Endothelial cell of umbilical vein (primary cell): ENCODE measurements around the gene NAMPT. TPM values are rescaled to one million over a fixed set of nuclear protein-coding genes. Genes with fewer than 3 reads are reported as not detected.

Experiments used
- BruUV-seq: library from RNA; stranded (reverse); fragments of 400-500 nt; replicated peaks from 2 replicates; lab custom pipeline; 2021; lab: Mats Ljungman, UMichigan
- CTCF ChIA-PET: fragments of 300-600, 350-600 bp; sonication (Branson Sonifier 250); formaldehyde crosslinking; loops from one replicate; lab custom pipeline; 2021; ENCODE audit warnings: antibody characterized with exemption, inconsistent platforms; lab: Charles Lee
- POLR2A ChIA-PET: fragments of 300-600, 350-600 bp; sonication (Branson Sonifier 250); formaldehyde crosslinking; loops from one replicate; lab custom pipeline; 2021; ENCODE audit warnings: antibody characterized with exemption, inconsistent platforms; lab: Charles Lee
- DNase-seq: peaks from one replicate; pipeline ENCODE4 v3.0.0-alpha.2; 2011; ENCODE audit warnings: low read depth, low spot score
- FAIRE-seq: peaks from 2 replicates; lab custom pipeline; 2011; peaks lifted over from hg19 to GRCh38; lab: Jason Lieb, UNC
- H2AFZ ChIP-seq: 2 replicates; pipeline ENCODE4 v1.6.0; 2012; ENCODE audit warnings: low read depth, low read length, control low read depth, inconsistent platforms
- H3K27ac ChIP-seq: 2 replicates; pipeline ENCODE4 v1.5.1; 2011; ENCODE audit warnings: low read depth, mild to moderate bottlenecking, control low read depth, low read length, moderate library complexity; ENCODE audit not compliant: insufficient read depth
- H3K27me3 ChIP-seq, 2 experiments: 2 replicates each; pipeline versions ENCODE4 v1.6.0 to v1.6.1; 2011; ENCODE audit warnings: low read length in 2 of 2, mixed read lengths in 1 of 2; ENCODE audit not compliant: control insufficient read depth in 2 of 2, insufficient read depth in 2 of 2
- H3K36me3 ChIP-seq, 2 experiments: 2 replicates in 1 of 2; 3 replicates in 1 of 2; pipeline ENCODE4 v1.5.1; 2011; ENCODE audit warnings: low read length in 2 of 2, mild to moderate bottlenecking in 1 of 2, moderate library complexity in 1 of 2; ENCODE audit not compliant: control insufficient read depth in 2 of 2, insufficient read depth in 2 of 2; ENCODE audit errors: extremely low read depth in 1 of 2
- H3K4me1 ChIP-seq: 3 replicates; pipeline ENCODE4 v1.5.1; 2011; ENCODE audit warnings: mild to moderate bottlenecking, low read length; ENCODE audit not compliant: control insufficient read depth, insufficient read depth; ENCODE audit errors: extremely low read depth
- H3K4me2 ChIP-seq: 2 replicates; pipeline ENCODE4 v1.6.1; 2011; ENCODE audit warnings: low read length, control low read depth, mixed read lengths; ENCODE audit not compliant: insufficient read depth
- H3K4me3 ChIP-seq, 3 experiments: fragments of 200-600 bp in 1 of 3; sonication (generic), shearing (Covaris generic) in 1 of 3; replicated peaks in 1 of 3; 2 replicates each; pipeline ENCODE4 v1.5.1; 2011 to 2016; ENCODE audit warnings: control low read depth in 3 of 3, low read length in 3 of 3, mild to moderate bottlenecking in 2 of 3, inconsistent platforms in 1 of 3, low read depth in 1 of 3, moderate library complexity in 1 of 3; ENCODE audit not compliant: insufficient read depth in 1 of 3
- H3K79me2 ChIP-seq: 2 replicates; pipeline ENCODE4 v1.6.0; 2012; ENCODE audit warnings: low read length, inconsistent platforms; ENCODE audit not compliant: control insufficient read depth, insufficient read depth
- H3K9ac ChIP-seq: replicated peaks from 2 replicates; pipeline ENCODE3; 2011; ENCODE audit warnings: low read length, control low read depth; ENCODE audit not compliant: insufficient read depth; ENCODE audit errors: extremely low read depth
- H3K9me1 ChIP-seq: replicated peaks from 3 replicates; pipeline ENCODE4 v1.6.0; 2011; ENCODE audit warnings: mild to moderate bottlenecking, low read length; ENCODE audit not compliant: control insufficient read depth, insufficient read depth; ENCODE audit errors: extremely low read depth
- H3K9me3 ChIP-seq: replicated peaks from 2 replicates; pipeline ENCODE4 v1.5.1; 2012; ENCODE audit warnings: low read length, inconsistent platforms; ENCODE audit not compliant: control insufficient read depth, insufficient read depth
- H4K20me1 ChIP-seq: replicated peaks from 2 replicates; pipeline ENCODE3; 2011; ENCODE audit warnings: mild to moderate bottlenecking, low read length; ENCODE audit not compliant: control insufficient read depth, insufficient read depth; ENCODE audit errors: extremely low read depth
- EZH2 ChIP-seq: IDR thresholded peaks from 2 replicates; pipeline ENCODE4 v1.6.1; 2012; ENCODE audit warnings: borderline replicate concordance, low read depth, mild to moderate bottlenecking, moderate library complexity, low read length, inconsistent platforms; ENCODE audit not compliant: severe bottlenecking
- FOS ChIP-seq: IDR thresholded peaks from 2 replicates; pipeline ENCODE4 v1.6.1; 2011; ENCODE audit warnings: mild to moderate bottlenecking, low read length, moderate library complexity, borderline replicate concordance; ENCODE audit not compliant: insufficient read depth
- GATA2 ChIP-seq: IDR thresholded peaks from 2 replicates; pipeline ENCODE4 v1.7.0; 2011; ENCODE audit warnings: low read depth, mild to moderate bottlenecking, moderate library complexity, mixed read lengths, low read length; ENCODE audit not compliant: insufficient read length, insufficient read depth
- JUN ChIP-seq: IDR thresholded peaks from 2 replicates; pipeline ENCODE4 v1.6.1; 2011; ENCODE audit warnings: borderline replicate concordance, low read depth; ENCODE audit not compliant: insufficient read length, insufficient read depth
- MYC ChIP-seq: IDR thresholded peaks from one replicate; pipeline ENCODE4 v1.6.1; 2011; ENCODE audit warnings: mild to moderate bottlenecking, low read depth, low read length
- POLR2A ChIP-seq: IDR thresholded peaks from 2 replicates; pipeline ENCODE4 v1.6.1; 2012; ENCODE audit warnings: low read depth, mild to moderate bottlenecking, control low read depth, low read length
- POLR2AphosphoS5 ChIP-seq: IDR thresholded peaks from 2 replicates; pipeline ENCODE4 v1.6.1; 2012; ENCODE audit warnings: low read depth, mild to moderate bottlenecking, control low read depth, low read length, moderate library complexity; ENCODE audit not compliant: insufficient read depth
- dilution Hi-C: fragments of 300-500 bp; cut with MboI; formaldehyde crosslinking; loops from one replicate; pipeline ENCODE4 v1.15.0; 2019; ENCODE audit warnings: low sequenced_read_pairs; ENCODE audit not compliant: extremely low pct_ligation_motif_present
- intact Hi-C: fragments of 100-400 bp; cut with micrococcal nuclease; formaldehyde crosslinking; loops from one replicate; pipeline ENCODE4 v1.10.0; 2022
- polyA plus RNA-seq, 4 experiments: library from polyadenylated mRNA; depleted of rRNA in 3 of 4; stranded (reverse) in 3 of 4; unstranded in 1 of 4; fragments of >200 nt; gene quantifications; 2 replicates each; pipeline versions ENCODE4 v1.2.1 to v1.2.3, GENCODE V29; 2011 to 2012; ENCODE audit warnings: missing spikeins in 1 of 4
- total RNA-seq: library from RNA; stranded (reverse); gene quantifications from 2 replicates; pipeline ENCODE4 v1.2.3, GENCODE V29; 2021
- TF ChIP-seq, protein P1 (sequence below), 2 donors: IDR thresholded peaks; 1 replicate in 1 of 2; 2 replicates in 1 of 2; pipeline ENCODE4 v1.5.1; 2011; ENCODE audit warnings: low read length in 2 of 2, mild to moderate bottlenecking in 2 of 2, moderate library complexity in 2 of 2, control low read depth in 1 of 2, inconsistent platforms in 1 of 2, low read depth in 1 of 2; ENCODE audit not compliant: insufficient read depth in 1 of 2; ENCODE audit errors: extremely low read depth in 1 of 2
- TF ChIP-seq, protein P2 (sequence below): IDR thresholded peaks from 2 replicates; pipeline ENCODE4 v1.6.1; 2011; ENCODE audit not compliant: insufficient read depth, insufficient read length

Gene NAMPT
- total and polyA plus RNA-seq, 2 donors (not counting 3 experiments of a cell fraction or from before 2014, with no cell fraction given) = 17.5 to 133 TPM

DNA sequence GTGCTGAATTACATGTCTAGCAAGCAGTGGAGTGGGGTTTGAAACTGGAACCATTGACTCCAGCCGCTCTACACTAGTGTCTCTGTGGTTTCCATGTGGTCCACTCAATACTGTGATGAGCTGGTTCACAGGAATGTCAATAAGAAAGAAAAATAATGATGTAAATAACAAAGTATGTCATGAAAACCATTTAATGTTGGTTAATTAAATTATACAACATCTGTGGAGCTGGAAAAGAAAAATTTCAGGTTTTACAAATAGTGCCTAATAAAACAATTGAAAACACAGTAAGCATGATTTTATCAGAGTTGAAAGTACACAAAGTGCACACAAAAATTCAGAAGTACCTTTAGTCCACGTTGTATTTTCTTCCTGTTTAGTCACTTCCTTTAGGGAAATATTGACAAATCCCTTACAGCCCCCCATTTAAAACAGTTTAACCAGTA, 28.7 kb upstream of the NAMPT start:
- POLR2A ChIA-PET = interaction anchor here (0.6 kb wide), 1 partner anchor 42 kb away, joined by 3 read pairs; no protein-coding TSS in a partner anchor
- no peaks in the 10 kb centered on the region for H3K79me2 ChIP-seq
- no peak overlapping the region for H3K9ac ChIP-seq
- dilution Hi-C loops = no loop called here
- H3K4me2 ChIP-seq = peak overlapping the region; percentile 79
- FAIRE-seq = peak; percentile 79
- peaks cover 15% of the 10 kb centered on the region for H3K4me1 ChIP-seq
- no peaks in the 10 kb centered on the region for H3K9me1 ChIP-seq
- no peaks in the 10 kb centered on the region for H3K9me3 ChIP-seq
- H3K27ac ChIP-seq = peak overlapping the region; percentile 87
- H2AFZ ChIP-seq = peak overlapping the region; percentile 83
- CTCF ChIA-PET = interaction anchor here (1.4 to 1.7 kb wide), 2 partner anchors 146 to 149 kb away, joined by 5 to 7 read pairs; no protein-coding TSS in a partner anchor
- intact Hi-C loops = no loop called here
- H3K4me3 ChIP-seq = no peak overlapping the region
- no TSS peak for BruUV-seq
- no peaks in the 10 kb centered on the region for H3K36me3 ChIP-seq
- TF ChIP-seq, protein P1, sequence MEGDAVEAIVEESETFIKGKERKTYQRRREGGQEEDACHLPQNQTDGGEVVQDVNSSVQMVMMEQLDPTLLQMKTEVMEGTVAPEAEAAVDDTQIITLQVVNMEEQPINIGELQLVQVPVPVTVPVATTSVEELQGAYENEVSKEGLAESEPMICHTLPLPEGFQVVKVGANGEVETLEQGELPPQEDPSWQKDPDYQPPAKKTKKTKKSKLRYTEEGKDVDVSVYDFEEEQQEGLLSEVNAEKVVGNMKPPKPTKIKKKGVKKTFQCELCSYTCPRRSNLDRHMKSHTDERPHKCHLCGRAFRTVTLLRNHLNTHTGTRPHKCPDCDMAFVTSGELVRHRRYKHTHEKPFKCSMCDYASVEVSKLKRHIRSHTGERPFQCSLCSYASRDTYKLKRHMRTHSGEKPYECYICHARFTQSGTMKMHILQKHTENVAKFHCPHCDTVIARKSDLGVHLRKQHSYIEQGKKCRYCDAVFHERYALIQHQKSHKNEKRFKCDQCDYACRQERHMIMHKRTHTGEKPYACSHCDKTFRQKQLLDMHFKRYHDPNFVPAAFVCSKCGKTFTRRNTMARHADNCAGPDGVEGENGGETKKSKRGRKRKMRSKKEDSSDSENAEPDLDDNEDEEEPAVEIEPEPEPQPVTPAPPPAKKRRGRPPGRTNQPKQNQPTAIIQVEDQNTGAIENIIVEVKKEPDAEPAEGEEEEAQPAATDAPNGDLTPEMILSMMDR (IDR thresholded peaks at IDR 0.05; ENCODE audit: extremely low read depth in 1 of 2, insufficient read depth in 1 of 2, low read depth in 1 of 2, low read length in 2 of 2) = no peak
- no peak for TF ChIP-seq POLR2A
- peak; percentile 24 for TF ChIP-seq JUN
- peak; percentile 61 for TF ChIP-seq FOS
- TF ChIP-seq POLR2AphosphoS5 = no peak
- no peak for TF ChIP-seq MYC
- no peak for TF ChIP-seq EZH2
- TF ChIP-seq, protein P2, sequence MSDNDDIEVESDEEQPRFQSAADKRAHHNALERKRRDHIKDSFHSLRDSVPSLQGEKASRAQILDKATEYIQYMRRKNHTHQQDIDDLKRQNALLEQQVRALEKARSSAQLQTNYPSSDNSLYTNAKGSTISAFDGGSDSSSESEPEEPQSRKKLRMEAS = no peak
- peak; percentile 34 for TF ChIP-seq GATA2
- no peaks in the 10 kb centered on the region for H3K27me3 ChIP-seq
- peak; percentile 40 for DNase-seq
- H4K20me1 ChIP-seq = no peaks in the 10 kb centered on the region
